Skeletal muscle cell (primary cell): Measurements from ENCODE around the gene PTPRD.
A peak's percentile ranks its signal among the peaks of the same experiment; 100 is the strongest.

Experiments used
- DNase-seq: peaks from one replicate; pipeline ENCODE4 v3.0.0-alpha.2; 2010; ENCODE audit warnings: low read depth
- H3K4me3 ChIP-seq: 2 replicates; pipeline ENCODE4 v1.5.1; 2011; ENCODE audit warnings: low read depth, mild to moderate bottlenecking, control low read depth, low read length, moderate library complexity

Gene PTPRD

GRCh38 chr9:10232352-10232930 is 380.4 kb downstream of the PTPRD start:
- H3K4me3 ChIP-seq, result no peak overlapping the region
- no peak for DNase-seq

GRCh38 chr9:10230512-10230911 is 382.3 kb downstream of the PTPRD start:
- no peak overlapping the region for H3K4me3 ChIP-seq
- DNase-seq, result no peak

- DNase-seq, result no peak
- H3K4me3 ChIP-seq, result no peak overlapping the region
Measured at GRCh38 chr9:10228082-10228481, 384.7 kb downstream of the PTPRD start.

- H3K4me3 ChIP-seq, result no peak overlapping the region
- DNase-seq, result no peak
Measured at GRCh38 chr9:10226996-10227395, 385.8 kb downstream of the PTPRD start.

GRCh38 chr9:10212702-10213101 is 400.1 kb downstream of the PTPRD start:
- no peak for DNase-seq
- no peak overlapping the region for H3K4me3 ChIP-seq

GRCh38 chr9:10208691-10209069 is 404.1 kb downstream of the PTPRD start:
- no peak for DNase-seq
- peak overlapping the region; percentile 17 for H3K4me3 ChIP-seq

- H3K4me3 ChIP-seq, result no peak overlapping the region
- no peak for DNase-seq
Measured at GRCh38 chr9:10204276-10204675, 408.5 kb downstream of the PTPRD start.

- H3K4me3 ChIP-seq, result no peak overlapping the region
- DNase-seq, result no peak
Measured at GRCh38 chr9:10173561-10173960, 439.2 kb downstream of the PTPRD start.

- DNase-seq, result no peak
- H3K4me3 ChIP-seq, result no peak overlapping the region
Measured at GRCh38 chr9:10172476-10172875, 440.3 kb downstream of the PTPRD start.

- no peak for DNase-seq
Measured at GRCh38 chr9:10168241-10168640, 444.6 kb downstream of the PTPRD start.

GRCh38 chr9:10148796-10149195 is 464.0 kb downstream of the PTPRD start:
- H3K4me3 ChIP-seq, result no peak overlapping the region
- DNase-seq, result no peak

More at GRCh38 chr9:10168241-10168640, 444.6 kb downstream of the PTPRD start:
- H3K4me3 ChIP-seq, result no peak overlapping the region

GRCh38 chr9:10146517-10147331 is 466.1 kb downstream of the PTPRD start:
- DNase-seq, result no peak
- H3K4me3 ChIP-seq, result no peak overlapping the region

- DNase-seq, result no peak
Measured at GRCh38 chr9:10144355-10144754, 468.4 kb downstream of the PTPRD start.

GRCh38 chr9:10135553-10135952 is 477.2 kb downstream of the PTPRD start:
- H3K4me3 ChIP-seq, result no peak overlapping the region
- DNase-seq, result no peak

More at GRCh38 chr9:10144355-10144754, 468.4 kb downstream of the PTPRD start:
- H3K4me3 ChIP-seq, result no peak overlapping the region

- no peak overlapping the region for H3K4me3 ChIP-seq
- DNase-seq, result no peak
Measured at GRCh38 chr9:10134266-10134665, 478.5 kb downstream of the PTPRD start.

GRCh38 chr9:10130061-10130675 is 482.6 kb downstream of the PTPRD start:
- no peak overlapping the region for H3K4me3 ChIP-seq
- no peak for DNase-seq

- no peak for DNase-seq
- H3K4me3 ChIP-seq, result no peak overlapping the region
Measured at GRCh38 chr9:10127867-10128266, 484.9 kb downstream of the PTPRD start.

GRCh38 chr9:10112798-10113197 is 500.0 kb downstream of the PTPRD start:
- H3K4me3 ChIP-seq, result no peak overlapping the region
- DNase-seq, result no peak

GRCh38 chr9:10112070-10112469 is 500.7 kb downstream of the PTPRD start:
- DNase-seq, result no peak
- H3K4me3 ChIP-seq, result no peak overlapping the region

- no peak for DNase-seq
- H3K4me3 ChIP-seq, result no peak overlapping the region
Measured at GRCh38 chr9:10108815-10109214, 504.0 kb downstream of the PTPRD start.

GRCh38 chr9:10104774-10105173 is 508.0 kb downstream of the PTPRD start:
- H3K4me3 ChIP-seq, result no peak overlapping the region
- DNase-seq, result no peak
